H4 (cell line): ENCODE results near the gene VAC14. TPM values are rescaled to one million over a fixed set of nuclear protein-coding genes. Genes with fewer than 3 reads are reported as not detected.
"Not testable (repeated sequence)": the region's sequence is repeated elsewhere in the genome, so short reads cannot be mapped to it uniquely, and the experiment has no call there.

Source experiments
- DNase-seq: peaks from one replicate; pipeline ENCODE4 v3.0.0-alpha.2; 2015; ENCODE audit warnings: low spot score
- total RNA-seq: library from RNA; depleted of rRNA; stranded (reverse); fragments of >200 nt; shearing (Covaris generic); gene quantifications from 2 replicates; pipeline ENCODE4 v1.2.3, GENCODE V29; 2014; rRNA removed

The VAC14 gene
- total RNA-seq, 1 experiment from 2014 or later = 25.5 TPM

- no peak for DNase-seq
Measured at GRCh38 chr16:70646260-70647241, 154.4 kb downstream of the VAC14 start, which contains the start of gene IL34. Gene IL34 (plus strand): TSS chr16:70646559. CDS start chr16:70646948, 389 bp downstream.

- no peak for DNase-seq
Measured at GRCh38 chr16:70644763-70645597, 156.0 kb downstream of the VAC14 start.

GRCh38 chr16:70643264-70643663, 157.7 kb downstream of the VAC14 start:
- not testable (repeated sequence) for DNase-seq

- no peak for DNase-seq
Measured at GRCh38 chr16:70642633-70643032, 158.3 kb downstream of the VAC14 start.

- DNase-seq = no peak
Measured at GRCh38 chr16:70638814-70639792, 161.9 kb downstream of the VAC14 start.

Other genes starting within 250 kb of the VAC14 start
- gene IL34, start 154.6 kb downstream of the VAC14 start, total RNA-seq = not detected in 2 replicates
- 8.6 and 13.9 TPM in 2 replicates for gene MTSS2, start 115.1 kb downstream of the VAC14 start, total RNA-seq